Smooth muscle cell of the coronary artery (primary cell): Measurements from ENCODE around the gene ARR3. TPM values are rescaled to one million over a fixed set of nuclear protein-coding genes. Genes with fewer than 3 reads are reported as not detected.

ENCODE experiments used
- total RNA-seq: library from RNA; depleted of rRNA; stranded (reverse); fragments of >200 nt; gene quantifications from 2 replicates; pipeline ENCODE4 v1.2.3, GENCODE V29; 2014; ENCODE audit warnings: low replicate concordance

ARR3 gene
- total RNA-seq: not detected in 2 replicates

DNA sequence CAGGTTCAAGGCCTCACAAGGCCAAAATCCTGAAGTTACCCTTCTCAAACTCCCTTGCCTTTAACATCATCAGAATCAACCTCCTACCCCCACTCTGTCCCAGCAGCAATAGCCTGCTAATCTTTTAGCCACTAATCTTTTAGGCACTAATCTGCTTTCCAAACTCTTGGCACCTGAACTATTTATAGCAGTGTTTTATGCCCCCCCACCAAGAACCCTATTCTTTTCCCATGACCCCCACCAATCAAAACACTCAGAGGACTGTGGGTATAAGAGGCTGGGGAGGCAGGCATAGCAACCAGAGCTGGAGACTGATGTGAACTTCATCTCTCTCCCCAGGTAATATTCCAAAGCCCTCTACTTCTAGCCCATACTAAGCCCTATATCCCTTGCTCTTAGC is at the start of gene ARR3:
Gene ARR3 (plus strand): TSS at position 301 of the 400 bp plus-strand sequence. CDS start 1,052 bp downstream, outside the sequence.

DNA sequence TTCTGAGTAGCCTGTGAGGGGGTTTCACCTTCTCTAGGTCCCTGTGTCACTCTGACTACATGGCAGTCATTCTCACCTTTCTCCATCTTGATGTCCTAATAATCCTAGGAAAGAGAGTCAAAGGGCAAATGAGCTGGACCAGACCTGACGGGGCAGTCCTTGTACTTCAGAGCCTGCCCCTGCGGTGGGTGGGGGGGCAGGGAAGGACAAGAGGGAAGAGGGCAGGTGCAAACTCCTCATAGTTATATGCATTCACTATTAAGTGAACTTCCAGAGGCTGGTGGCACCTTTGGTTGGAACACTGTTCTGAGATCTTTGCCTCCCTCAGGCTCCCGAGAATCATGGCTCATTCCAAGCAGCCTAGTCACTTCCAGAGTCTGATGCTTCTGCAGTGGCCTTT is 33.8 kb upstream of the ARR3 start, which contains the start of gene AWAT1:
Gene AWAT1 (plus strand): TSS at position 301 of the 400 bp plus-strand sequence. CDS start 41 bp downstream, at position 342.

DNA sequence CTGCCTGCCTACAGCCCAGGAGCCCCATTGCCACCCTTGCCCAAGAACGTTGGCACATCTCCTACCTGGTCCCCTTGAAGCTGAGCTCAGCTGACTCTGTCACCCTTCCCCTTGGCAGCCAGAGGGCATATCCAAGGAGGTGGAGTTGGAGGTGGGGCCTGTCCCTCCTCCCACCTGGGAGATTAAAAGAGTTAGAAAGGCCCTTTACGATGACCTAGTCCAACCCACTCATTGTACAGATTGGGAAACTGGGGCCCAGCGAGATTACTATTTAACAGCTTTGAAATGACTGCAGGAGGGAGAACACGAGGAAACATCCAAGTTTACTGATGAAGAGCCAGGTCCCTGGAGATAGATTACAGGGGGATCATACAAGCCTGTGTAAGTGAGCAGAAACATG is 8.0 kb upstream of the ARR3 start, which contains the start of gene P2RY4:
Gene P2RY4 (minus strand): TSS at position 101 of the 400 bp plus-strand sequence. CDS start 580 bp downstream, outside the sequence.

DNA sequence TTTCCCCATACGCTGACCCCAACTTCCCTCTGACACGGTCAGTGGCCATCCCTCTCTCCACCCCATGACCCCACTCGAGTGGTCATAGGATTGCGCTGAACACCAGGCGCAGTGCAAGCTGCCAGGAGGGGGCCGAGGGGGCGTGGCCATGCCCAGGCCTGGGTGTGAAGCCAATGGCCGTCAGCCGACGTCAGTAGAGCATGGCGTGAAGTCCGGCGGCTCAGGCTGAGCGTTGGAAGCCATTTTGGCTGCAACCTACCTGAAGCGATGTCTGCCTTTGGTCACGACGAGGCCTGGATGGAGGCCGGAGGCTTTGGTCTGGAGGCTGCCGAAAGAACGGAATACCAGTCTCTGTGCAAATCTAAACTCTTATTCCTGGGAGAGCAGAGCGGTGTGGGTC is 13.8 kb downstream of the ARR3 start, which contains the start of gene RAB41:
Gene RAB41 (plus strand): TSS at position 222 of the 400 bp plus-strand sequence. CDS start 46 bp downstream, at position 268.

DNA sequence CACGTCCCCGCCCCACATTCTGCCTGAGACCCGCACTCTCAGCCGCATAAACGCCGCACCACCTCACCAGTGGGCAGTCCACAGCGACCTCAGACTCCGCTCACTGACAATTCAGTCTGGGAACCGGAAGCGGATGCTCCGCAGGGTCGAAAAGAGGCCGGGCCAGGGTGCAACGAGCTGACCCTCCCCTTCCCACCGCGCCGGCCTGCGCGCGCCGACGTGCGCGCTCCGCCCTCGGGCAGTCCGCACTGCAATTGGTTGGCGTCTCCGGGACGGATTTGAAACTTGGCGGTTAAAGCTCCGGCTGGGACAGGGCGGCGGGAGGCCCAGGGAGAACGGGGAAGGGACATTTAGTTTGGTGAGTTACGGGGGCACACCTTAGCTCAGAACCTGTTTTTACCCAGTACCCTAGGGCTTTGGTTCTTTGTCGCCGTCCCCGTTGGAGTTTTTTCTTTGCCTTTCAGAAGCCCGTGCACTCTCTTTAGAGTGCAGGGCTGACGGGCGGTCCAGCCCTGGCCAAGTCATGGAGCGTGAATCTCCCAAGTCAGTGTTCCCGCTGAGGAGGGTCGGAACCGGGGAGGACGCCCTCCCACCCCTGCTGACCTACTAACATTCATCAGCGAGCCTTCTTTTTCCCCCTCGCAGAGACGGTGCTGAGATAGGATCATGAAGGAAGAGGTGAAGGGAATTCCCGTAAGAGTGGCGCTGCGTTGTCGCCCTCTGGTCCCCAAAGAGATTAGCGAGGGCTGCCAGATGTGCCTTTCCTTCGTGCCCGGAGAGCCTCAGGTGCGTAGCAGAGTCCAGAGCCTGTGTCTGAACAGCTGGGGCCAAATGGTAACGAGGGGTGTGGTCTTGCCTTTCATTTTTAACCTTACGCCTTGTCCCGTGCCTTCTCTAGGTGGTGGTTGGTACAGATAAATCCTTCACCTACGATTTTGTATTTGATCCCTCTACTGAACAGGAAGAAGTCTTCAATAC is 21.9 kb downstream of the ARR3 start, which contains the start of the genes KIF4A and PDZD11:
Gene KIF4A (plus strand): TSS at position 312 of the 978 bp plus-strand sequence. CDS start 355 bp downstream, at position 667.
Gene PDZD11 (minus strand): TSS at position 135 of the 978 bp plus-strand sequence. CDS start 586 bp downstream, outside the sequence.

Other genes with a start within 250 kb of the ARR3 start
- 0.08 TPM in 1 of 2 replicates, not detected in the other for gene AWAT2, start 218.4 kb upstream of the ARR3 start, total RNA-seq
- gene OTUD6A, start 205.9 kb upstream of the ARR3 start, total RNA-seq: not detected in 2 replicates
- gene IGBP1, start 134.9 kb upstream of the ARR3 start, total RNA-seq: 77.4 and 103 TPM in 2 replicates
- not detected in 2 replicates for gene DGAT2L6, start 90.9 kb upstream of the ARR3 start, total RNA-seq
- gene AWAT1, start 33.7 kb upstream of the ARR3 start, total RNA-seq: not detected in 2 replicates
- gene P2RY4, start 8.1 kb upstream of the ARR3 start, total RNA-seq: under 0.01 TPM in 1 of 2 replicates, not detected in the other
- not detected in 2 replicates for gene RAB41, start 13.8 kb downstream of the ARR3 start, total RNA-seq
- 32.6 and 51.2 TPM in 2 replicates for gene PDZD11, start 21.6 kb downstream of the ARR3 start, total RNA-seq
- gene KIF4A, start 21.8 kb downstream of the ARR3 start, total RNA-seq: 0.59 and 5.2 TPM in 2 replicates
- gene GDPD2, start 155.0 kb downstream of the ARR3 start, total RNA-seq: not detected in 2 replicates
- 15.8 and 17.4 TPM in 2 replicates for gene DLG3, start 176.5 kb downstream of the ARR3 start, total RNA-seq